SU-DHL-6 (cell line): ENCODE data around the gene ARFGAP1.

ENCODE experiments used
- CTCF ChIP-seq: fragments of 200-600 bp; sonication (generic); IDR thresholded peaks from one replicate; pipeline ENCODE4 v1.5.1; 2017; ENCODE audit warnings: antibody characterized with exemption, mild to moderate bottlenecking, low read length, moderate library complexity; ENCODE audit not compliant: insufficient read depth, poor library complexity, severe bottlenecking
- EZH2phosphoT487 ChIP-seq: fragments of 200-600 bp; sonication (generic), shearing (Covaris generic); conservative IDR thresholded peaks from 2 replicates; pipeline ENCODE4 v1.6.1; 2018; ENCODE audit warnings: mild to moderate bottlenecking, antibody characterized with exemption, low read length, moderate library complexity, mixed read lengths

- TF ChIP-seq CTCF (no peak), EZH2phosphoT487 (no peak)
Observed at GRCh38 chr20:63236116-63236837, 36.3 kb upstream of the ARFGAP1 start.
